Endothelial cell of umbilical vein (primary cell): Measurements from ENCODE around the gene SKOR1. TPM values are rescaled to one million over a fixed set of nuclear protein-coding genes. Genes with fewer than 3 reads are reported as not detected.

Source experiments
- BruUV-seq: library from RNA; stranded (reverse); fragments of 400-500 nt; replicated peaks from 2 replicates; lab custom pipeline; 2021; lab: Mats Ljungman, UMichigan
- CTCF ChIA-PET: fragments of 300-600, 350-600 bp; sonication (Branson Sonifier 250); formaldehyde crosslinking; loops from one replicate; lab custom pipeline; 2021; ENCODE audit warnings: antibody characterized with exemption, inconsistent platforms; lab: Charles Lee
- POLR2A ChIA-PET: fragments of 300-600, 350-600 bp; sonication (Branson Sonifier 250); formaldehyde crosslinking; loops from one replicate; lab custom pipeline; 2021; ENCODE audit warnings: antibody characterized with exemption, inconsistent platforms; lab: Charles Lee
- DNase-seq: peaks from one replicate; pipeline ENCODE4 v3.0.0-alpha.2; 2011; ENCODE audit warnings: low read depth, low spot score
- FAIRE-seq: peaks from 2 replicates; lab custom pipeline; 2011; peaks lifted over from hg19 to GRCh38; lab: Jason Lieb, UNC
- H2AFZ ChIP-seq: 2 replicates; pipeline ENCODE4 v1.6.0; 2012; ENCODE audit warnings: low read depth, low read length, control low read depth, inconsistent platforms
- H3K27ac ChIP-seq: 2 replicates; pipeline ENCODE4 v1.5.1; 2011; ENCODE audit warnings: low read depth, mild to moderate bottlenecking, control low read depth, low read length, moderate library complexity; ENCODE audit not compliant: insufficient read depth
- H3K27me3 ChIP-seq, 2 experiments: 2 replicates each; pipeline versions ENCODE4 v1.6.0 to v1.6.1; 2011; ENCODE audit warnings: low read length in 2 of 2, mixed read lengths in 1 of 2; ENCODE audit not compliant: control insufficient read depth in 2 of 2, insufficient read depth in 2 of 2
- H3K36me3 ChIP-seq, 2 experiments: 2 replicates in 1 of 2; 3 replicates in 1 of 2; pipeline ENCODE4 v1.5.1; 2011; ENCODE audit warnings: low read length in 2 of 2, mild to moderate bottlenecking in 1 of 2, moderate library complexity in 1 of 2; ENCODE audit not compliant: control insufficient read depth in 2 of 2, insufficient read depth in 2 of 2; ENCODE audit errors: extremely low read depth in 1 of 2
- H3K4me1 ChIP-seq: 3 replicates; pipeline ENCODE4 v1.5.1; 2011; ENCODE audit warnings: mild to moderate bottlenecking, low read length; ENCODE audit not compliant: control insufficient read depth, insufficient read depth; ENCODE audit errors: extremely low read depth
- H3K4me2 ChIP-seq: 2 replicates; pipeline ENCODE4 v1.6.1; 2011; ENCODE audit warnings: low read length, control low read depth, mixed read lengths; ENCODE audit not compliant: insufficient read depth
- H3K4me3 ChIP-seq, 3 experiments: fragments of 200-600 bp in 1 of 3; sonication (generic), shearing (Covaris generic) in 1 of 3; replicated peaks in 1 of 3; 2 replicates each; pipeline ENCODE4 v1.5.1; 2011 to 2016; ENCODE audit warnings: control low read depth in 3 of 3, low read length in 3 of 3, mild to moderate bottlenecking in 2 of 3, inconsistent platforms in 1 of 3, low read depth in 1 of 3, moderate library complexity in 1 of 3; ENCODE audit not compliant: insufficient read depth in 1 of 3
- H3K79me2 ChIP-seq: 2 replicates; pipeline ENCODE4 v1.6.0; 2012; ENCODE audit warnings: low read length, inconsistent platforms; ENCODE audit not compliant: control insufficient read depth, insufficient read depth
- H3K9ac ChIP-seq: replicated peaks from 2 replicates; pipeline ENCODE3; 2011; ENCODE audit warnings: low read length, control low read depth; ENCODE audit not compliant: insufficient read depth; ENCODE audit errors: extremely low read depth
- H3K9me1 ChIP-seq: replicated peaks from 3 replicates; pipeline ENCODE4 v1.6.0; 2011; ENCODE audit warnings: mild to moderate bottlenecking, low read length; ENCODE audit not compliant: control insufficient read depth, insufficient read depth; ENCODE audit errors: extremely low read depth
- H3K9me3 ChIP-seq: replicated peaks from 2 replicates; pipeline ENCODE4 v1.5.1; 2012; ENCODE audit warnings: low read length, inconsistent platforms; ENCODE audit not compliant: control insufficient read depth, insufficient read depth
- H4K20me1 ChIP-seq: replicated peaks from 2 replicates; pipeline ENCODE3; 2011; ENCODE audit warnings: mild to moderate bottlenecking, low read length; ENCODE audit not compliant: control insufficient read depth, insufficient read depth; ENCODE audit errors: extremely low read depth
- EZH2 ChIP-seq: IDR thresholded peaks from 2 replicates; pipeline ENCODE4 v1.6.1; 2012; ENCODE audit warnings: borderline replicate concordance, low read depth, mild to moderate bottlenecking, moderate library complexity, low read length, inconsistent platforms; ENCODE audit not compliant: severe bottlenecking
- FOS ChIP-seq: IDR thresholded peaks from 2 replicates; pipeline ENCODE4 v1.6.1; 2011; ENCODE audit warnings: mild to moderate bottlenecking, low read length, moderate library complexity, borderline replicate concordance; ENCODE audit not compliant: insufficient read depth
- GATA2 ChIP-seq: IDR thresholded peaks from 2 replicates; pipeline ENCODE4 v1.7.0; 2011; ENCODE audit warnings: low read depth, mild to moderate bottlenecking, moderate library complexity, mixed read lengths, low read length; ENCODE audit not compliant: insufficient read length, insufficient read depth
- JUN ChIP-seq: IDR thresholded peaks from 2 replicates; pipeline ENCODE4 v1.6.1; 2011; ENCODE audit warnings: borderline replicate concordance, low read depth; ENCODE audit not compliant: insufficient read length, insufficient read depth
- MYC ChIP-seq: IDR thresholded peaks from one replicate; pipeline ENCODE4 v1.6.1; 2011; ENCODE audit warnings: mild to moderate bottlenecking, low read depth, low read length
- POLR2A ChIP-seq: IDR thresholded peaks from 2 replicates; pipeline ENCODE4 v1.6.1; 2012; ENCODE audit warnings: low read depth, mild to moderate bottlenecking, control low read depth, low read length
- POLR2AphosphoS5 ChIP-seq: IDR thresholded peaks from 2 replicates; pipeline ENCODE4 v1.6.1; 2012; ENCODE audit warnings: low read depth, mild to moderate bottlenecking, control low read depth, low read length, moderate library complexity; ENCODE audit not compliant: insufficient read depth
- dilution Hi-C: fragments of 300-500 bp; cut with MboI; formaldehyde crosslinking; loops from one replicate; pipeline ENCODE4 v1.15.0; 2019; ENCODE audit warnings: low sequenced_read_pairs; ENCODE audit not compliant: extremely low pct_ligation_motif_present
- intact Hi-C: fragments of 100-400 bp; cut with micrococcal nuclease; formaldehyde crosslinking; loops from one replicate; pipeline ENCODE4 v1.10.0; 2022
- polyA plus RNA-seq, 4 experiments: library from polyadenylated mRNA; depleted of rRNA in 3 of 4; stranded (reverse) in 3 of 4; unstranded in 1 of 4; fragments of >200 nt; gene quantifications; 2 replicates each; pipeline versions ENCODE4 v1.2.1 to v1.2.3, GENCODE V29; 2011 to 2012; ENCODE audit warnings: missing spikeins in 1 of 4
- total RNA-seq: library from RNA; stranded (reverse); gene quantifications from 2 replicates; pipeline ENCODE4 v1.2.3, GENCODE V29; 2021
- TF ChIP-seq, protein P1 (sequence below): IDR thresholded peaks from 2 replicates; pipeline ENCODE4 v1.6.1; 2011; ENCODE audit not compliant: insufficient read depth, insufficient read length
- TF ChIP-seq, protein P2 (sequence below), 2 donors: IDR thresholded peaks; 1 replicate in 1 of 2; 2 replicates in 1 of 2; pipeline ENCODE4 v1.5.1; 2011; ENCODE audit warnings: low read length in 2 of 2, mild to moderate bottlenecking in 2 of 2, moderate library complexity in 2 of 2, control low read depth in 1 of 2, inconsistent platforms in 1 of 2, low read depth in 1 of 2; ENCODE audit not compliant: insufficient read depth in 1 of 2; ENCODE audit errors: extremely low read depth in 1 of 2

SKOR1 gene
- total and polyA plus RNA-seq, 2 donors (not counting 3 experiments of a cell fraction or from before 2014, with no cell fraction given) = 0.06 to 0.15 TPM

DNA sequence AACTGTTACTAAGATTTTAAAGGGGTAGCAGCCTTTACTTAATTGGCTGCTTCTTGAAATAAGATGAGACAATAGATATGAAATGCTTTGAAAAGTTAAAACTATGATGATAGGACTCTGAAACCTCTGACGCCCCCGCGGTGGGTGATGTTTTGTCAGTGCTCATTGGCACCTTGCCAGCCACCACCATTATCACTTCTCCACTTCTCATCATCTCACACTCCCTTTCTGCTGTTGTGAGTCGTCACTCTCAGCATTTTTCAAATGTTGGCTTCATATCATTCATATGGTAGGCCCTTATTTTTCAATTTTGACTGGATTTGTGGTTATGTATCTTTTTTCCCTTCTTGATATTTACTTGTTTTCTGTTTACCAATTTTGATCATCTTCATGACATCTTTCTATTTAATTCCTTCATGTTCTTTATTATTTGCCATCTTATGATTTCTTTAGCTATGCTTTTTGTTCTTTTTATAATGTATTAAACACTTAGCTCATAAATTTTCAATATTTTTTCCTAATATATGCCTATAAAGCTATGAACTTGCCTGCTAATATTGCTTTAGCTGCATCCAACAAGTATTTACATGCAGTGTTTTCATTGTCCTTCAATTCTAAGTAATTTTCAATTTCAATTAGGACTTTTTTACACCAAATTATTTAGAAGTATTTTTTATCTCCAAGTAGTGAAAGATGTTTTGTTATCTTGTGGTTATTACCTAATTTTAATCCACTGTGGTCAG, 30.3 kb upstream of the SKOR1 start:
- BruUV-seq = no TSS peak
- ChIA-PET CTCF (interaction anchor here (1.0 kb wide), 1 partner anchor 13 kb away, joined by 3 read pairs; no protein-coding TSS in a partner anchor), POLR2A (no interaction called here)
- H3K4me2 ChIP-seq = no peak overlapping the region
- H3K9me3 ChIP-seq = no peaks in the 10 kb centered on the region
- TF ChIP-seq, protein P1, sequence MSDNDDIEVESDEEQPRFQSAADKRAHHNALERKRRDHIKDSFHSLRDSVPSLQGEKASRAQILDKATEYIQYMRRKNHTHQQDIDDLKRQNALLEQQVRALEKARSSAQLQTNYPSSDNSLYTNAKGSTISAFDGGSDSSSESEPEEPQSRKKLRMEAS = no peak
- no peak for TF ChIP-seq MYC
- no peak for TF ChIP-seq EZH2
- TF ChIP-seq JUN = no peak
- no peak for TF ChIP-seq POLR2AphosphoS5
- TF ChIP-seq, protein P2, sequence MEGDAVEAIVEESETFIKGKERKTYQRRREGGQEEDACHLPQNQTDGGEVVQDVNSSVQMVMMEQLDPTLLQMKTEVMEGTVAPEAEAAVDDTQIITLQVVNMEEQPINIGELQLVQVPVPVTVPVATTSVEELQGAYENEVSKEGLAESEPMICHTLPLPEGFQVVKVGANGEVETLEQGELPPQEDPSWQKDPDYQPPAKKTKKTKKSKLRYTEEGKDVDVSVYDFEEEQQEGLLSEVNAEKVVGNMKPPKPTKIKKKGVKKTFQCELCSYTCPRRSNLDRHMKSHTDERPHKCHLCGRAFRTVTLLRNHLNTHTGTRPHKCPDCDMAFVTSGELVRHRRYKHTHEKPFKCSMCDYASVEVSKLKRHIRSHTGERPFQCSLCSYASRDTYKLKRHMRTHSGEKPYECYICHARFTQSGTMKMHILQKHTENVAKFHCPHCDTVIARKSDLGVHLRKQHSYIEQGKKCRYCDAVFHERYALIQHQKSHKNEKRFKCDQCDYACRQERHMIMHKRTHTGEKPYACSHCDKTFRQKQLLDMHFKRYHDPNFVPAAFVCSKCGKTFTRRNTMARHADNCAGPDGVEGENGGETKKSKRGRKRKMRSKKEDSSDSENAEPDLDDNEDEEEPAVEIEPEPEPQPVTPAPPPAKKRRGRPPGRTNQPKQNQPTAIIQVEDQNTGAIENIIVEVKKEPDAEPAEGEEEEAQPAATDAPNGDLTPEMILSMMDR (IDR thresholded peaks at IDR 0.05; ENCODE audit: extremely low read depth in 1 of 2, insufficient read depth in 1 of 2, low read depth in 1 of 2, low read length in 2 of 2) = no peak
- TF ChIP-seq POLR2A = no peak
- TF ChIP-seq FOS = no peak
- no peak for TF ChIP-seq GATA2
- H3K27ac ChIP-seq = no peak overlapping the region
- H3K9me1 ChIP-seq = no peaks in the 10 kb centered on the region
- no peak for FAIRE-seq
- intact Hi-C loops = no loop called here
- H3K79me2 ChIP-seq = no peaks in the 10 kb centered on the region
- H3K4me3 ChIP-seq = no peak overlapping the region
- no peaks in the 10 kb centered on the region for H4K20me1 ChIP-seq
- no peak overlapping the region for H3K9ac ChIP-seq
- peaks cover 7% of the 10 kb centered on the region for H3K4me1 ChIP-seq
- dilution Hi-C loops = no loop called here
- DNase-seq = no peak
- H3K36me3 ChIP-seq = no peaks in the 10 kb centered on the region
- no peaks in the 10 kb centered on the region for H3K27me3 ChIP-seq
- H2AFZ ChIP-seq = no peak overlapping the region
